Stimulated activated CD4-positive, alpha-beta T cell treated with anti-CD3 and anti-CD28 coated beads, Interleukin-1b, Interleukin-23, amount 100 ng/mL, for 1 hour (primary cell): Measurements from ENCODE around the gene ANGPT4.
"Not testable (repeated sequence)": the region's sequence is repeated elsewhere in the genome, so short reads cannot be mapped to it uniquely, and the experiment has no call there.

Source experiments
- DNase-seq, 2 donors: peaks; one replicate each; pipeline ENCODE4 v3.0.0-alpha.2; 2020; ENCODE audit warnings: low read depth in 2 of 2

The ANGPT4 gene

DNA sequence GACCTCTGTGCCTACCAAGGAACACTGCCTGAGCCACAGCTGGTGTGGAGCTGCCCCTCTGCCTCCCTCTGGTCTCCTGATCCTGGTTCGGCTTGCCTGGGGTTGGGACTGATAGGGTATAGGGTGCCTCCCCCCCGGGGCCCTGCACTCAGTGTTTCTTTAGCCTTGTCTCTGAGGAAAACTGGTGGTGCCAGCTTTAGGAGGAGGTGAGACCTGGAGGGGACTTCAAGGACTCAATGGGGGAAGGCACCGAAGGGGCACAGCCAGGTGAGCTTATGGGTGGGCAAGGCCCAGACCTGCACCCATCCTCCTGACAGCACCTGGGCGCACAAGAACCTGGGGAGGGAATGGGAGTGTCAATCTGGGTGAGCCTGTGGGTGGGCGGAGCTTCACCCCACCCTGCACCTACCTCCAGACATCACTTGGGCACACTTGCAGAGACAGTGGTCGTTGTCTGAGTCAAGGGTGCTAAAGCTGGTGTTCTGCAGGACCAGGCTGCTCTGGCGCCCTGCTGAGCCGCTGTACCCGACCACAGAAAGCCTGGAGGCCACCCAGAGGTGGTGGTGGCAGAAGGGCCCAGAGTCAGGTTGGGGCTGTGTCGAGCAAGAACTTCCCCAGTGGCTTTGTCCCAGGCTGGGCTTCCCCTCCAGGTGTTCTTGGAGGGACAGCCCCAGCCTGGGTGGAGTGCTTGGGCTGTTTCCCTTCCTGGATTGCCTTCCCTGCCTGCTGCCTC lies 42.1 kb downstream of the ANGPT4 start:
- DNase-seq, result no peak

GRCh38 chr20:872855-873520 lies 43.1 kb downstream of the ANGPT4 start:
- DNase-seq, result no peak

GRCh38 chr20:871948-872347 lies 44.2 kb downstream of the ANGPT4 start:
- DNase-seq, result no peak

DNA sequence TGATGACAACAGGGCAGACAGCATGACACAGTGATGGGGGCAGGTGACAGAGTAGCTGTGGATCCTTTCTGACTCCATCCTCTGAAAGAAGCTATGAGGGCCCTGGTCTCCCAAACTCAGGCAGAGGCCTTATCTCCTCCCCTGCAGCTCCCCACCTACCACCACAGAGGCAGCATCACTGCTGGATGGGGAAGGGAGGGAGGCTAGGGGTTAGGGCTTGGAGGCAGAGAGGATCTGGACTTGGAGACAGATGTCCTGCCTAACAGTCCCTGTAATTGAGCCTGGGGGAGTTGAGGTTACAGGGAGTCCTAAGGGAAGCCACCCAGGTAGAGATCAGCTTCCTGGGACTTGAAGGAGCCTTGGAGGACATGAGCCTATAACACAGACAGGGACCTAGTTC lies 44.7 kb downstream of the ANGPT4 start:
- DNase-seq, result no peak

DNA sequence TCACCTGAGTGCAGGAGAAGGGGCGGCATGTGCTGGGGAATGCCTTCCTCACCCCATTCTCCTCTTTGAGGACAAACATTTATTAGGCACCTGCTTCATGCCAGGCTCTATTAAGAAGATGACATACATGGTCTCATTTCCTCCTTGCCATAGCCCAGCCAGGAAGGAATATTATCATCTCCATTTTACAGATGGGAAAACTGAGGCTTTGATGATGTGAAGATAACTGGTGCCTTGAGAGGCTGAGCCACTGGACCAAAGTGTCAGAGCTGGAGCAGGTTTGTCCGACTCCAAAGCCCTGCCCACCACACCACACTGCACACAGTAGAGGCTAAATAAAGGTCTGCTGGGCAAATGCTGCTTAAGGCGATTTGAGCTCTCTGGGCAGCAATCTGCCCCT lies 45.4 kb downstream of the ANGPT4 start:
- DNase-seq, result no peak

DNA sequence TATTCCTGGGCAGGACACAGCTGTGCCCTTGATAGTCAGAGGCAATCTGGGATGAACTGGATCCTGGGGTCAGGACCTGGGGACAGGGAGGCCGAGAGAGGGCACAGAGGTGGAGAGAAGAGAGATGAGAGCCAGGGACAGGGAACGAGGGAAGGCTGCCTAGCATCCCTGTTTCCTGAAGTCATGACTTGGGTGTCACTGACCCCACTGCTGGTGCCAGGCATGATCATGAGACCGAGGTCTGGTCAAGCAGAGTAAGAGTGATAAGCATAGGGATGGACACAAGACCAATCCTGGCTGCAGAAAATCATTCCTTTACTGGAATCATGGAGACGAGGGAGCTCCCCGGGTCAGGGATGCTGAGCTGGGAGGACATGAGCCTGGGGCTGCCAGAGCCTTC lies 46.5 kb downstream of the ANGPT4 start:
- DNase-seq, result no peak

GRCh38 chr20:868279-868678 lies 47.9 kb downstream of the ANGPT4 start:
- no peak for DNase-seq

DNA sequence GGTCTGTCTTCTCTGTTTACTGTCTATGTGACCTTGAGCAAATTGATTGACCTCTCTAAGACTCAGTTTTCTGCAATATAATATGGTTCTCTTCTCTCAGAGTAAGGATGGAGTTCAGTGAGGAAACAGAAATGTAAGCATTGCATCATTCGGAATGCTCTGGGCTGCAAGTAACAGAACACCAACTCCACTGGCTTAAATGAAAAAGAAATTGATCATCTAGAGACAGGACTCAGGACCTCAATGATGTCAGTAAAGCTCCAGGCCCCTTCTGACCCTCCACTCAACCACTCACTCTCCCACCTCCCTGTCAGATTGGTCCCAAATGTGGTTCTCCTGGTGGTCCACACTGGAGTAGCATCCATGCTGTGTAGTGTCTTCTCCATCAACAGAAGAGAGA lies 50.7 kb downstream of the ANGPT4 start:
- no peak for DNase-seq

DNA sequence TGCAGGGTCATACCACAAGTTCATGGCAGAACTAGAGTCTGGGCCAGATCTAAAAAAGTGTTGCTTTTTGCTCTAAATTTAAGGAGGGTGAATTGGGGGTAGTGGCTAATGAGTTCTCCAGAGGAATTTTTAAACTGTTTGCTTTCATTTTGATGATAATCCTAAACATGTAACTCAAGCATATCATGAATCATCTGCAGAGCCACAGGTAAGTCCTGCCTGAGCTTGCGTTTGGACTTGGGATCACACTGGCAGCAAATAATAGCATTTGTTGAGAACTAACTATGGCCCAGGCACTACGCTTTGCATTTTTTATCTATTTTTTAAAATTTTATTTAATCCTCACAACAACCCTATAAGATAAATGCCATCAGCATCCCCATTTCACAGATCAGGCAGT lies 55.2 kb downstream of the ANGPT4 start:
- no peak for DNase-seq

DNA sequence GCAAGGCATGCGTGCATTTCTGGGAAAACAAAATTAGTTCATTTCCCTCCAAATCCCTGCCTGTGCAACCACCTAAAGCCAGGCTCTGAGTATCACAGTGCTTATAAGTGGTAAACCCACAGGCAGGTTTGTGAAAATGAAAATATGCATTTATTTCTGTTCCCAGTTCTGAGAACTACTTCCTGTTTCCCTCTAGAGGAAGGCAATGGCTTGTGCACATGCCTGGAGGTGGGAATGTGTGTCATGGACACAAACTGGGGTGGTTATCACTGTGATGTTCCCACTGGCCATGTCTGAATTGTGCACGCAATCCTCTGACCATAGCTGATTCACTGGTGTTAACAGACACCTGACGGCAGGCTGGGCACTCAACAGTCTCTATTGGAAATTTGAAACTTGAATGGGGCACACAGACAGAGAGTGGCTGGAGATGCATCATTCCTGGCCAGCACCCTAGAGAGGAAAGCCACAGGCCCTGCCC lies 56.3 kb downstream of the ANGPT4 start:
- no peak for DNase-seq

DNA sequence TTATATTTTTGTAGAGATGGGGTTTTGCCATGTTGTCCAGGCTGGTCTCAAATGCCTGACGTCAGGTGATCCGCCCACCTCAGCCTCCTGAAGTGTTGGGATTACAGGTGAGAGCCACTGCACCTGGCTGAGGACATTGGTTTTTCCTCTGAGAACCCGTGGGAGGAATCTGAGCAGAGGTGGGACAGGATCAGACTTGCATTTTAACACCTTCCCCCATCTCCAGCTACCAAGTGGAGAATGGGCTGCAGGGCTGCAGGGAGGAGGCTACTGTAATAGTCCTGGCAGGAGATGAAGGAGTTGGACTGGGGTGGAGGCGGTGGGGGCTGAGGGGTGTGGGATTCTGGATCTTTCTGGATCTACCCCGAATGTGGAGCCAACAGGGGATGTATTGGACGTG lies 58.1 kb downstream of the ANGPT4 start:
- no peak for DNase-seq

DNA sequence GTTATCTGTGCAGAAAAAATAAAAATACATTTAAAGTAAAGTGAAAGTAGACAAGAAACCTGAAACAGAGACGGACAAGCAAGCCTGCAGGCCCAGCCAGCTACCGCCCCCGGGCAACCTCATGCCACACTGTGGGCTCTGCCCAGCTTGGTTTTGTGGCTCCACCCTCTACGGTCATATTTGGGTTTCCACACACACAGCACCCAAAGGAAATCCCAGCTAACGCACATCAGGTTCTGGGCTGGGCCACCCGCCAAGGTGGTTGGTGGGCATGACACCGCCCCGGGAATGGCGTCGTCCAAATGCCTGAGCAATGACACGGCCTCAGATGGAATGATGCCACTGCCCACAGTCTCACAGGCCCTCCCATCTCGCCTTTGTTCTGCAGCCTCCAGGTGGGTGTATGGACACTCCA lies 59.8 kb downstream of the ANGPT4 start:
- DNase-seq, result no peak

GRCh38 chr20:855466-856360 lies 60.4 kb downstream of the ANGPT4 start:
- DNase-seq, result no peak

- no peak for DNase-seq
Measured at GRCh38 chr20:854601-855000, 61.5 kb downstream of the ANGPT4 start.

DNA sequence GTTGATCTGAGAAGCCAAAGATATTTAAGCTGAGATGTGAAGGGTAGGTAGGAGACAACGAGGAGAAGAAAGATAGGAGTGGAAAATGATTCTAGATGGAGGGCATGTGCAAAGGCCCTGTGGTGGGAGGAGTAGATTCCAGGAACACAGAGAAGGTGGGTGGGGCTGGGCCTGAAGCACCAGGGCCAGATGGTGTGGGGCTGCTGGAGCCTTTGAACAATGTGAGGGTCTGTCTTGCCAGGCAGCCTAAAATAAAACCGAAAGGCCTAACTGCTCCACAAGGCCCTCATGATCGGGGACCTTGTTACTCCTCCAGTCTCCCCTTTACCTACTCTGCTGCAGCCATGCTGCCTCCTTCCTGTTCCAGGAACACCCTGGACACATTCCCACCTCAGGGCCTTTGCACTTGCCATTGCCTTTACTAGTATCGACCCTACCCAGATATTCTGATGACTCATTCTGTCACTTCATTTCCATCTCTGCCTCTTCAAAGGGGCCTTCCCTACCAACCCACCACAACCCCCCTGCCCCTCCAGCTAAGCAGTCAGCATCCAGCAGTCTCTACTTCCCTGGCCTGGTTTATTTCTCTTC lies 62.6 kb downstream of the ANGPT4 start:
- no peak for DNase-seq

DNA sequence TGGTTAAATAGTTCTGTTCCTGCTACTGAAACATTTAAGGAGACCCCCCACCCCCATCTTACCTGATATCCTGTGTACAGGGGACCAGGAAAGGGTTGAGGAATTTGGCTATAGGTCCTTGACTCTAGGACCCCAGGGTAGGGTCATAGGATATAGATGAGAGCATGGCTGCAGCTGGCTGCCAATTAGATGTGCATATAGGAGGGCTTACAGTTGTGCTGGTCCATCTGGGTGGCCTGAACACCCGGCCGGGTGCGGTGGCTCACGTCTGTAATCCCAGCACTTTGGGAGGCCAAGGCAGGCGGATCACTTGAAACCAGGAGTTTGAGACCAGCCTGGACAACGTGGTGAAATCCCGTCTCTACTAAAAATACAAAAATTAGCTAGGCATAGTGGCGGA lies 67.4 kb downstream of the ANGPT4 start:
- not testable (repeated sequence) for DNase-seq

DNA sequence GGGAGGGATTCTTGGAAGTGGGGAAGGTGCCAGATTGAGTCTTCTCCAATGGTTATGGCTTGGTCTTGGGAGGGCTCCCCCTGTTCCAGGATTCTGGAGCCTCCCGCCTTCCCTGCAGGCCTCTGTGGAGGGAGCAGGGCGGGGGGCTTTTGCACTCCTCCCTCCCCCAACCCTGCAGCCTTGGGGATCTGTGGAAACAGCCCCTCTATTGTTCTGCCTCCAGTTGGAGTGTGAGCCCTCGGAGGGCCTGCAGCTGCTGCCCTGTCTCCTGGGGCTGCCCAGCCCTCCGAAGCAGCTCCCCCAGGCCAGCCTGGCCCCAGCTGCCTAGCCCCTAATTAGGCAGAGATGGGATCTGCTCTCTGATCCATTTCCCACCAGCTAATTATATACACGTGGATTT lies 67.9 kb downstream of the ANGPT4 start:
- DNase-seq, result no peak

- no peak for DNase-seq
Measured at GRCh38 chr20:846894-847278, 69.2 kb downstream of the ANGPT4 start.

GRCh38 chr20:845941-846893 lies 69.9 kb downstream of the ANGPT4 start:
- DNase-seq, result no peak

DNA sequence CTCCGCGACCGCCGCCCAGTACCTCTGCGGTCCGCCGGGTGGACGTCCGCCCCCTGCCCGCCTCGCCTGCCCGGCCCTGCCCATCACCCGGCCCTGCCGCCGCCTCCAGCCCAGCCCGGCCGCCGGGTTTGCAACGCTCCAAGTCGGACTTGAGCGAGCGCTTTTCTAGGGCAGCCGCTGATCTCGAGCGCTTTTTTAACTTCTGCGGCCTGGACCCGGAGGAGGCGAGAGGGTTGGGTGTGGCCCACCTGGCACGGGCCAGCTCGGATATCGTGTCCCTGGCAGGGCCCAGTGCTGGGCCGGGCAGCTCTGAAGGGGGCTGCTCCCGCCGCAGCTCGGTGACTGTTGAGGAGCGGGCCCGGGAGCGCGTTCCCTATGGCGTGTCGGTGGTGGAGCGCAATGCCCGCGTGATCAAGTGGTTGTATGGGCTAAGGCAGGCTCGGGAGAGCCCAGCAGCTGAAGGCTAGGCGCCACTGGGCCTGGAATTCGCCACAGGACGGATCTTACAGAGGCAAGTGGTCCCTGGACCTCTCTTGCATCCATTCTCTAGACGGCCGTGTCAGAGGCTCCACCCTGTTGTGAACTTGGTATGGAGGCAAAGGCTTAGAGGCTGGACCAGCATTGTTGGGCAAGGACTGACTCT lies 70.8 kb downstream of the ANGPT4 start:
- DNase-seq, result no peak
